ENCODE measurements around the gene SLC6A3. TPM values are rescaled to one million over a fixed set of nuclear protein-coding genes. Genes with fewer than 3 reads are reported as not detected.

The SLC6A3 gene
- total and polyA plus RNA-seq, 2 of the 13 experiments (the other 11 are each of a cell fraction or from before 2014, with no cell fraction given): 0.01 TPM; not detected in 1

DNA sequence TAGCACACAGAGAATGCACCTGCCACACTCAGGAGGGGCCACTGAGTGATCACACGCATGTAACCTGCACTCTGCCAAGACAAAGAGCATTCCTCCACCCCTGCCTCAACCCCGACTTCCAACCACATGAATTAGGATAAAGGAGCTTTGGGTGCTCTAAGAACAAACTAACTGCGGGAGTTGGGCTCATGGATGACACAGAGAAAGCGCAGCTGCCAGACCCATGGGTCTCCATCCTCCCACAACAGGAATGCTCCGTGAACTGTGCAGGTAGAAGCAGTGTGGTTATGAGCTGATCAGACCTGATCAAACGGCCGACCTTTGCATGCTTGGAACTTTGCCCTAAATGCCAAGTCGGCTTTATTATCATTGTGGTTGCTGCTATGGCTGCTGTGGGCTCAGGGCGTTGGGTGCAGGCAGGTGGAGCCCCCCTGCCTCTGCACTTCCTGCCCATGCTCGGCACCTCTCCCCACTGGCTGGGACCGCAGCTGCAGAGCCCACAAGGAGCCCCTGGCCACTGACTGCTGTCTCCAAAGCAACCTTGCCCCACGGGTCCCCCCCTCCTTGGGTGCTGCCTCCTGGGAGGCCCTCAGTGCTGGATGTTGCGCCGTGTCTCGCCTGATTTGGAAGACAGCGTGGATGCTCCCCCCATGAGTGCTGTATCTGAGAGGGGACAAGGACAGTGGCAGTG is 2.6 kb upstream of the SLC6A3 start:
- H3K4me2 ChIP-seq (ENCODE audit: low read depth, low read length): no peak overlapping the region
- H3K9me3 ChIP-seq (ENCODE audit: low read length): no peaks in the 10 kb centered on the region
- POLR2A ChIA-PET: no interaction called here
- H3K36me3 ChIP-seq (replicated peaks in 1 of 2; ENCODE audit: control insufficient read depth in 1 of 2, insufficient read depth in 2 of 2, low read length in 2 of 2): no peaks in the 10 kb centered on the region
- ATAC-seq (peak; percentile 20), DNase-seq (ENCODE audit: low spot score) (no peak), FAIRE-seq (no peak)
- H4K20me1 ChIP-seq (ENCODE audit: insufficient read depth, low read length): no peaks in the 10 kb centered on the region
- peaks cover 15 to 53% of the 10 kb centered on the region in 2 experiments for H3K27me3 ChIP-seq (ENCODE audit: control insufficient read depth in 1 of 2, insufficient read depth in 2 of 2, low read length in 2 of 2)
- WGBS (ENCODE audit: low lambda C conversion rate): no CpG with 5 or more reads among the region's 16 CpGs
- no peaks in the 10 kb centered on the region for H3K4me1 ChIP-seq (ENCODE audit: insufficient read depth, low read length)
- H3K27ac ChIP-seq (ENCODE audit: extremely low read length, insufficient read depth, low read length): no peak overlapping the region
- H3K9ac ChIP-seq (ENCODE audit: insufficient read depth, low read depth, low read length): no peak overlapping the region
- H3K4me3 ChIP-seq (replicated peaks in 1 of 3; ENCODE audit: insufficient read depth in 1 of 3, low read depth in 2 of 3, low read length in 3 of 3): no peak overlapping the region
- no peak overlapping the region for H2AFZ ChIP-seq (ENCODE audit: low read length)
- intact Hi-C loops (cut with micrococcal nuclease; ENCODE audit: unreplicated experiment) (no loop called here), in situ Hi-C loops (cut with HindIII; ENCODE audit: extremely low pct_ligation_motif_present, low pct_unique_long_range_greater_than_20kb) (no loop called here)
- no TSS peak for BruUV-seq (replicated peaks)
- no peak for TF ChIP-seq ZNF264 (CRISPR knock-in tag; IDR thresholded peaks at IDR 0.05)
- TF ChIP-seq, protein P1, sequence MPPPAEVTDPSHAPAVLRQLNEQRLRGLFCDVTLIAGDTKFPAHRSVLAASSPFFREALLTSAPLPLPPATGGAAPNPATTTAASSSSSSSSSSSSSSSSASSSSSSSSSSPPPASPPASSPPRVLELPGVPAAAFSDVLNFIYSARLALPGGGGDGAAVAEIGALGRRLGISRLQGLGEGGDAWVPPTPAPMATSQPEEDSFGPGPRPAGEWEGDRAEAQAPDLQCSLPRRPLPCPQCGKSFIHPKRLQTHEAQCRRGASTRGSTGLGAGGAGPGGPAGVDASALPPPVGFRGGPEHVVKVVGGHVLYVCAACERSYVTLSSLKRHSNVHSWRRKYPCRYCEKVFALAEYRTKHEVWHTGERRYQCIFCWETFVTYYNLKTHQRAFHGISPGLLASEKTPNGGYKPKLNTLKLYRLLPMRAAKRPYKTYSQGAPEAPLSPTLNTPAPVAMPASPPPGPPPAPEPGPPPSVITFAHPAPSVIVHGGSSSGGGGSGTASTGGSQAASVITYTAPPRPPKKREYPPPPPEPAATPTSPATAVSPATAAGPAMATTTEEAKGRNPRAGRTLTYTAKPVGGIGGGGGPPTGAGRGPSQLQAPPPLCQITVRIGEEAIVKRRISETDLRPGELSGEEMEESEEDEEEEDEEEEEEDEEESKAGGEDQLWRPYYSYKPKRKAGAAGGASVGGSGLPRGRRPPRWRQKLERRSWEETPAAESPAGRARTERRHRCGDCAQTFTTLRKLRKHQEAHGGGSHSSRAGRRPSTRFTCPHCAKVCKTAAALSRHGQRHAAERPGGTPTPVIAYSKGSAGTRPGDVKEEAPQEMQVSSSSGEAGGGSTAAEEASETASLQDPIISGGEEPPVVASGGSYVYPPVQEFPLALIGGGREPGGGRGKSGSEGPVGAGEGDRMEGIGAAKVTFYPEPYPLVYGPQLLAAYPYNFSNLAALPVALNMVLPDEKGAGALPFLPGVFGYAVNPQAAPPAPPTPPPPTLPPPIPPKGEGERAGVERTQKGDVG (CRISPR knock-in tag; IDR thresholded peaks at IDR 0.05; ENCODE audit: borderline replicate concordance): no peak
- TF ChIP-seq ZNF234 (CRISPR knock-in tag; conservative IDR thresholded peaks at IDR 0.05): no peak
- TF ChIP-seq, protein P2, sequence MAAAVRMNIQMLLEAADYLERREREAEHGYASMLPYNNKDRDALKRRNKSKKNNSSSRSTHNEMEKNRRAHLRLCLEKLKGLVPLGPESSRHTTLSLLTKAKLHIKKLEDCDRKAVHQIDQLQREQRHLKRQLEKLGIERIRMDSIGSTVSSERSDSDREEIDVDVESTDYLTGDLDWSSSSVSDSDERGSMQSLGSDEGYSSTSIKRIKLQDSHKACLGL (CRISPR knock-in tag; IDR thresholded peaks at IDR 0.05): no peak
- TF ChIP-seq CREM (IDR thresholded peaks at IDR 0.05): no peak
- no peak for TF ChIP-seq CREM (CRISPR knock-in tag; IDR thresholded peaks at IDR 0.05)
- TF ChIP-seq SAFB2 (CRISPR knock-in tag; IDR thresholded peaks at IDR 0.05; ENCODE audit: borderline replicate concordance, low read depth): no peak
- no peak for TF ChIP-seq TAF1 (CRISPR knock-in tag; IDR thresholded peaks at IDR 0.05)
- TF ChIP-seq EZH2 (conservative IDR thresholded peaks at IDR 0.05; ENCODE audit: low read depth, low read length): 0 out of 2 replicates have a peak, but pooled peaks have one; percentile 25
- TF ChIP-seq MAFK (conservative IDR thresholded peaks at IDR 0.05 in 1 of 2, IDR thresholded peaks at IDR 0.05 in 1 of 2; ENCODE audit: low read length in 2 of 2): 0 out of 4 replicates have a peak, but pooled peaks of 1 of the 2 experiments have one; percentile 2
- TF ChIP-seq, protein P3, sequence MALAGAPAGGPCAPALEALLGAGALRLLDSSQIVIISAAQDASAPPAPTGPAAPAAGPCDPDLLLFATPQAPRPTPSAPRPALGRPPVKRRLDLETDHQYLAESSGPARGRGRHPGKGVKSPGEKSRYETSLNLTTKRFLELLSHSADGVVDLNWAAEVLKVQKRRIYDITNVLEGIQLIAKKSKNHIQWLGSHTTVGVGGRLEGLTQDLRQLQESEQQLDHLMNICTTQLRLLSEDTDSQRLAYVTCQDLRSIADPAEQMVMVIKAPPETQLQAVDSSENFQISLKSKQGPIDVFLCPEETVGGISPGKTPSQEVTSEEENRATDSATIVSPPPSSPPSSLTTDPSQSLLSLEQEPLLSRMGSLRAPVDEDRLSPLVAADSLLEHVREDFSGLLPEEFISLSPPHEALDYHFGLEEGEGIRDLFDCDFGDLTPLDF (CRISPR knock-in tag; IDR thresholded peaks at IDR 0.05): no peak
- TF ChIP-seq, protein P4, sequence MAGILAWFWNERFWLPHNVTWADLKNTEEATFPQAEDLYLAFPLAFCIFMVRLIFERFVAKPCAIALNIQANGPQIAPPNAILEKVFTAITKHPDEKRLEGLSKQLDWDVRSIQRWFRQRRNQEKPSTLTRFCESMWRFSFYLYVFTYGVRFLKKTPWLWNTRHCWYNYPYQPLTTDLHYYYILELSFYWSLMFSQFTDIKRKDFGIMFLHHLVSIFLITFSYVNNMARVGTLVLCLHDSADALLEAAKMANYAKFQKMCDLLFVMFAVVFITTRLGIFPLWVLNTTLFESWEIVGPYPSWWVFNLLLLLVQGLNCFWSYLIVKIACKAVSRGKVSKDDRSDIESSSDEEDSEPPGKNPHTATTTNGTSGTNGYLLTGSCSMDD (CRISPR knock-in tag; IDR thresholded peaks at IDR 0.05): no peak
- TF ChIP-seq ZNF816 (CRISPR knock-in tag; IDR thresholded peaks at IDR 0.05; ENCODE audit: borderline replicate concordance): no peak
- TF ChIP-seq NAIF1 (CRISPR knock-in tag; IDR thresholded peaks at IDR 0.05; ENCODE audit: borderline replicate concordance): no peak
- TF ChIP-seq ZNF761 (CRISPR knock-in tag; conservative IDR thresholded peaks at IDR 0.05): no peak
- CTCF ChIA-PET (ENCODE audit: low intra/inter-chr PET ratio, low total read pairs): no interaction called here
- H3K79me2 ChIP-seq (ENCODE audit: insufficient read depth, low read length): no peaks in the 10 kb centered on the region
